HepG2 (cell line): ENCODE measurements around the gene SOX12. TPM values are rescaled to one million over a fixed set of nuclear protein-coding genes. Genes with fewer than 3 reads are reported as not detected.

Experiments used
- ATAC-seq: fragments of 200-7000 bp; cut with Tn5 transposase; 3 replicates; pipeline ENCODE4 v1.9.1; 2020; ENCODE audit warnings: mild to moderate bottlenecking, moderate library complexity
- BruUV-seq: library from RNA; stranded (reverse); fragments of 400-500 nt; replicated peaks from 2 replicates; lab custom pipeline; 2021; lab: Mats Ljungman, UMichigan
- CTCF ChIA-PET: fragments of 300-600 bp; formaldehyde crosslinking; extraction: SDS; loops from one replicate; lab custom pipeline; 2021; ENCODE audit warnings: low total read pairs, inconsistent platforms, low intra/inter-chr PET ratio; lab: Yijun Ruan, JAX
- POLR2A ChIA-PET: fragments of 350-600 bp; sonication (Branson Sonifier 250); formaldehyde crosslinking; loops from one replicate; lab custom pipeline; 2020; ENCODE audit warnings: antibody characterized with exemption, inconsistent platforms; lab: Yijun Ruan, JAX
- DNase-seq: peaks from one replicate; pipeline ENCODE4 v3.0.0-alpha.2; 2015; ENCODE audit warnings: low spot score
- FAIRE-seq: peaks from 3 replicates; lab custom pipeline; 2011; peaks lifted over from hg19 to GRCh38; lab: Jason Lieb, UNC
- H2AFZ ChIP-seq: one replicate; pipeline ENCODE4 v1.6.1; 2011; ENCODE audit warnings: low read length, inconsistent platforms
- H3K27ac ChIP-seq: fragments of 300-600 bp; 3 replicates; pipeline ENCODE4 v1.8.0; 2011; ENCODE audit warnings: mixed run types, mild to moderate bottlenecking, mixed read lengths, low read length, inconsistent platforms; ENCODE audit not compliant: insufficient read depth; ENCODE audit errors: extremely low read length
- H3K27me3 ChIP-seq, 2 experiments: fragments of 200-600 bp in 1 of 2; 2 replicates in 1 of 2; 3 replicates in 1 of 2; pipeline versions ENCODE4 v1.6.0 to v1.8.0; 2011; ENCODE audit warnings: low read length in 2 of 2, mild to moderate bottlenecking in 2 of 2, moderate library complexity in 2 of 2, inconsistent platforms in 1 of 2; ENCODE audit not compliant: insufficient read depth in 2 of 2, control insufficient read depth in 1 of 2
- H3K36me3 ChIP-seq, 2 experiments: fragments of 200-600 bp in 1 of 2; replicated peaks in 1 of 2; 2 replicates in 1 of 2; 3 replicates in 1 of 2; pipeline versions ENCODE4 v1.5.1 to v1.8.0; 2011; ENCODE audit warnings: low read length in 2 of 2, inconsistent platforms in 1 of 2; ENCODE audit not compliant: insufficient read depth in 2 of 2, control insufficient read depth in 1 of 2
- H3K4me1 ChIP-seq: 2 replicates; pipeline ENCODE4 v1.5.1; 2012; ENCODE audit warnings: low read length, inconsistent platforms; ENCODE audit not compliant: insufficient read depth
- H3K4me2 ChIP-seq: 2 replicates; pipeline ENCODE4 v1.6.0; 2011; ENCODE audit warnings: low read depth, low read length, inconsistent platforms
- H3K4me3 ChIP-seq, 3 experiments: fragments of 200-600 bp in 1 of 3; sonication (generic), shearing (Covaris generic) in 1 of 3; replicated peaks in 1 of 3; 2 replicates each; pipeline ENCODE4 v1.5.1; 2011 to 2016; ENCODE audit warnings: low read length in 3 of 3, inconsistent platforms in 2 of 3, low read depth in 2 of 3, mild to moderate bottlenecking in 2 of 3, control low read depth in 1 of 3, mixed read lengths in 1 of 3; ENCODE audit not compliant: insufficient read depth in 1 of 3
- H3K79me2 ChIP-seq: one replicate; pipeline ENCODE4 v1.6.1; 2011; ENCODE audit warnings: low read length, inconsistent platforms; ENCODE audit not compliant: insufficient read depth
- H3K9ac ChIP-seq: 2 replicates; pipeline ENCODE4 v1.6.0; 2011; ENCODE audit warnings: mild to moderate bottlenecking, low read depth, low read length, inconsistent platforms; ENCODE audit not compliant: insufficient read depth
- H3K9me3 ChIP-seq: 2 replicates; pipeline ENCODE4 v1.5.1; 2012; ENCODE audit warnings: mild to moderate bottlenecking, low read length
- H4K20me1 ChIP-seq: 2 replicates; pipeline ENCODE4 v1.6.0; 2011; ENCODE audit warnings: inconsistent platforms, mild to moderate bottlenecking, low read length, moderate library complexity; ENCODE audit not compliant: insufficient read depth
- CEBPG ChIP-seq: IDR thresholded peaks from 2 replicates; pipeline ENCODE4 v1.6.1; 2016
- EZH2 ChIP-seq: conservative IDR thresholded peaks from 2 replicates; pipeline ENCODE4 v1.6.1; 2012; ENCODE audit warnings: mild to moderate bottlenecking, low read depth, low read length, moderate library complexity
- KDM5A ChIP-seq: fragments of 200-600 bp; sonication (generic); IDR thresholded peaks from 2 replicates; pipeline ENCODE4 v1.7.0; 2018; ENCODE audit warnings: antibody characterized with exemption, mild to moderate bottlenecking, low read length, borderline replicate concordance
- MED1 ChIP-seq: sonication (generic); formaldehyde crosslinking; IDR thresholded peaks from 2 replicates; pipeline ENCODE4 v1.4.0; 2020; ENCODE audit warnings: missing genetic modification reagents
- MZF1 ChIP-seq: sonication (generic); formaldehyde crosslinking; IDR thresholded peaks from 2 replicates; pipeline ENCODE4 v1.8.1; 2023; ENCODE audit warnings: mild to moderate bottlenecking, missing genetic modification reagents, borderline replicate concordance
- ONECUT2 ChIP-seq: sonication (generic); formaldehyde crosslinking; IDR thresholded peaks from 2 replicates; pipeline ENCODE4 v1.4.0; 2020; ENCODE audit warnings: missing genetic modification reagents
- POLR2A ChIP-seq, 2 experiments: IDR thresholded peaks; 2 replicates each; pipeline ENCODE4 v1.6.1; 2011; ENCODE audit warnings: low read depth in 2 of 2, low read length in 2 of 2, mild to moderate bottlenecking in 1 of 2, moderate library complexity in 1 of 2; ENCODE audit not compliant: insufficient read depth in 1 of 2
- RARG ChIP-seq: sonication (generic); formaldehyde crosslinking; IDR thresholded peaks from 2 replicates; pipeline ENCODE4 v1.4.0; 2020; ENCODE audit warnings: low read depth, mild to moderate bottlenecking, missing genetic modification reagents
- SRSF9 ChIP-seq: fragments of 200-400 bp; formaldehyde crosslinking; IDR thresholded peaks from 2 replicates; pipeline ENCODE4 v1.6.1; 2018; ENCODE audit warnings: borderline replicate concordance, mild to moderate bottlenecking, low read depth, low read length; ENCODE audit not compliant: insufficient read depth, poor library complexity, severe bottlenecking
- ZFX ChIP-seq: sonication (generic); formaldehyde crosslinking; IDR thresholded peaks from 2 replicates; pipeline ENCODE4 v1.4.0; 2020; ENCODE audit warnings: mild to moderate bottlenecking, low read depth, missing genetic modification reagents, moderate library complexity
- ZNF207 ChIP-seq: fragments of 450-650 bp; IDR thresholded peaks from 2 replicates; pipeline ENCODE4 v1.6.1; 2016; ENCODE audit warnings: antibody characterized with exemption, borderline replicate concordance
- ZNF589 ChIP-seq: sonication (generic); formaldehyde crosslinking; conservative IDR thresholded peaks from 2 replicates; pipeline ENCODE4 v1.8.0; 2022; ENCODE audit warnings: mild to moderate bottlenecking, moderate library complexity, missing genetic modification reagents
- ZNF790 ChIP-seq: sonication (generic); formaldehyde crosslinking; IDR thresholded peaks from 2 replicates; pipeline ENCODE4 v1.8.0; 2022; ENCODE audit warnings: missing genetic modification reagents, mild to moderate bottlenecking, borderline replicate concordance
- ZNF841 ChIP-seq: sonication (generic); formaldehyde crosslinking; IDR thresholded peaks from 2 replicates; pipeline ENCODE4 v1.8.1; 2023; ENCODE audit warnings: missing genetic modification reagents, borderline replicate concordance
- WGBS: methylation state at CpG from one replicate; pipeline ENCODE4 v1.1.6; 2017; ENCODE audit warnings: low lambda C conversion rate; 5-methylcytosine and 5-hydroxymethylcytosine counted together
- in situ Hi-C: cut with HindIII; loops from 2 replicates; pipeline ENCODE4 v1.10.0; 2017; ENCODE audit warnings: low pct_unique_long_range_greater_than_20kb; ENCODE audit not compliant: extremely low pct_ligation_motif_present
- intact Hi-C: fragments of 100-400 bp; cut with micrococcal nuclease; formaldehyde crosslinking; loops from one replicate; pipeline ENCODE4 v1.10.0; 2022; ENCODE audit not compliant: unreplicated experiment
- polyA plus RNA-seq, 8 experiments: library from polyadenylated mRNA; depleted of rRNA in 3 of 8; stranded (reverse) in 7 of 8; unstranded in 1 of 8; fragments of >200 nt; fragmentation: Illumina TruSeq in 4 of 8; extraction: Trizol in 4 of 8; gene quantifications; 2 replicates each; pipeline versions ENCODE4 v1.2.1 to v1.2.3, GENCODE V29; 2011 to 2016; ENCODE audit warnings: low read depth in 4 of 8, missing spikeins in 1 of 8, mixed read lengths in 1 of 8; ENCODE audit not compliant: insufficient read depth in 1 of 8
- total RNA-seq, 5 experiments: library from RNA; depleted of rRNA; stranded (reverse); fragments of >200 nt; fragmentation: Illumina TruSeq; extraction: Trizol; gene quantifications; 2 replicates each; pipeline ENCODE4 v1.2.3, GENCODE V29; 2016; ENCODE audit warnings: low read depth in 1 of 5
- TF ChIP-seq, protein P1 (sequence below): sonication (generic); formaldehyde crosslinking; IDR thresholded peaks from 2 replicates; pipeline ENCODE4 v1.5.0; 2020; ENCODE audit warnings: mild to moderate bottlenecking, missing genetic modification reagents, moderate library complexity
- TF ChIP-seq, protein P2 (sequence below), 2 experiments: fragments of 450-650 bp in 1 of 2; sonication (generic) in 1 of 2; formaldehyde crosslinking; IDR thresholded peaks; 2 replicates each; pipeline versions ENCODE4 v1.5.0 to v1.8.0; 2020 to 2022; ENCODE audit warnings: mild to moderate bottlenecking in 1 of 2, missing genetic modification reagents in 1 of 2
- TF ChIP-seq, protein P3 (sequence below): IDR thresholded peaks from 2 replicates; pipeline ENCODE4 v1.6.1; 2016; ENCODE audit warnings: low read depth, missing genetic modification reagents, missing compliant biosample characterization

Gene SOX12
- total and polyA plus RNA-seq, 2 of the 13 experiments (the other 11 are each of a cell fraction or from before 2014, with no cell fraction given): 10.0 to 18.7 TPM

DNA sequence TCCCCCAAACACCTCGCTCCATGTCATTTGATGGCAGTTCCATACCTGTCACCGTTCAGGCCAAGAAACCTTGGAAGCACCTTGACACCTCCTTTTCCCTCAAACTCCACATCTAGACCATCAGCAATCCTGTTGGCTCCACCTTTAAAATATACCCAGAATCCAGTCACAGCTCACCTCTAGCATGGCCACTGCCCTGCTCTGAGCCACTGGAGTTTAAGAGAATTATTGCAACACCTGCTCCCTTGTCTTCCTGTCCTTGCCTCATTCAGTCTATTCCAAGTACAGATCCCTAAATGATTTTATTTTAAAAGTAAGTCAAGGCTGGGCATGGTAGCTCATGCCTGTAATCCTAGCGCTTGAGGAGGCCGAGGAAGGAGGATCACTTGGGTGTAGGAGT lies 43.6 kb downstream of the SOX12 start:
- no peak overlapping the region for H3K27ac ChIP-seq
- H3K9ac ChIP-seq: no peak overlapping the region
- peaks cover 90% of the 10 kb centered on the region for H3K4me1 ChIP-seq
- no peaks in the 10 kb centered on the region for H3K79me2 ChIP-seq
- no peaks in the 10 kb centered on the region for H4K20me1 ChIP-seq
- no peaks in the 10 kb centered on the region for H3K36me3 ChIP-seq
- no peaks in the 10 kb centered on the region for H3K9me3 ChIP-seq
- no TSS peak for BruUV-seq
- H2AFZ ChIP-seq: no peak overlapping the region
- in situ Hi-C loops (no loop called here), intact Hi-C loops (no loop called here)
- FAIRE-seq (no peak), ATAC-seq (no peak), DNase-seq (no peak)
- ChIA-PET POLR2A (interaction anchor here (4.1 to 25.4 kb wide), 6 partner anchors 8 to 62 kb away, joined by 26 to 1587 read pairs (median 92); partner anchors contain the start of genes NRSN2, RBCK1, SOX12 and TRIB3), CTCF (no interaction called here)
- H3K27me3 ChIP-seq: no peaks in the 10 kb centered on the region
- no peak overlapping the region for H3K4me2 ChIP-seq
- WGBS: 99% methylated on average over 4 of the region's 4 CpGs
- no peak overlapping the region for H3K4me3 ChIP-seq
- no peak for TF ChIP-seq POLR2A (IDR thresholded peaks at IDR 0.05; ENCODE audit: insufficient read depth in 1 of 2, low read depth in 2 of 2, low read length in 2 of 2)
- TF ChIP-seq ONECUT2 (CRISPR knock-in tag): no peak
- TF ChIP-seq KDM5A: no peak
- TF ChIP-seq, protein P1, sequence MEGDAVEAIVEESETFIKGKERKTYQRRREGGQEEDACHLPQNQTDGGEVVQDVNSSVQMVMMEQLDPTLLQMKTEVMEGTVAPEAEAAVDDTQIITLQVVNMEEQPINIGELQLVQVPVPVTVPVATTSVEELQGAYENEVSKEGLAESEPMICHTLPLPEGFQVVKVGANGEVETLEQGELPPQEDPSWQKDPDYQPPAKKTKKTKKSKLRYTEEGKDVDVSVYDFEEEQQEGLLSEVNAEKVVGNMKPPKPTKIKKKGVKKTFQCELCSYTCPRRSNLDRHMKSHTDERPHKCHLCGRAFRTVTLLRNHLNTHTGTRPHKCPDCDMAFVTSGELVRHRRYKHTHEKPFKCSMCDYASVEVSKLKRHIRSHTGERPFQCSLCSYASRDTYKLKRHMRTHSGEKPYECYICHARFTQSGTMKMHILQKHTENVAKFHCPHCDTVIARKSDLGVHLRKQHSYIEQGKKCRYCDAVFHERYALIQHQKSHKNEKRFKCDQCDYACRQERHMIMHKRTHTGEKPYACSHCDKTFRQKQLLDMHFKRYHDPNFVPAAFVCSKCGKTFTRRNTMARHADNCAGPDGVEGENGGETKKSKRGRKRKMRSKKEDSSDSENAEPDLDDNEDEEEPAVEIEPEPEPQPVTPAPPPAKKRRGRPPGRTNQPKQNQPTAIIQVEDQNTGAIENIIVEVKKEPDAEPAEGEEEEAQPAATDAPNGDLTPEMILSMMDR (CRISPR knock-in tag): no peak
- no peak for TF ChIP-seq ZNF790
- no peak for TF ChIP-seq MZF1 (CRISPR knock-in tag)
- no peak for TF ChIP-seq ZNF589 (CRISPR knock-in tag)
- no peak for TF ChIP-seq RARG
- peak; percentile 82 for TF ChIP-seq CEBPG
- no peak for TF ChIP-seq SRSF9
- TF ChIP-seq ZNF841 (CRISPR knock-in tag): no peak
- TF ChIP-seq, protein P2, sequence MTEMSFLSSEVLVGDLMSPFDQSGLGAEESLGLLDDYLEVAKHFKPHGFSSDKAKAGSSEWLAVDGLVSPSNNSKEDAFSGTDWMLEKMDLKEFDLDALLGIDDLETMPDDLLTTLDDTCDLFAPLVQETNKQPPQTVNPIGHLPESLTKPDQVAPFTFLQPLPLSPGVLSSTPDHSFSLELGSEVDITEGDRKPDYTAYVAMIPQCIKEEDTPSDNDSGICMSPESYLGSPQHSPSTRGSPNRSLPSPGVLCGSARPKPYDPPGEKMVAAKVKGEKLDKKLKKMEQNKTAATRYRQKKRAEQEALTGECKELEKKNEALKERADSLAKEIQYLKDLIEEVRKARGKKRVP (CRISPR knock-in tag; IDR thresholded peaks at IDR 0.05): 0 out of 4 replicates have a peak, but pooled peaks of 1 of the 2 experiments have one; percentile 36
- no peak for TF ChIP-seq ZNF207
- TF ChIP-seq, protein P3, sequence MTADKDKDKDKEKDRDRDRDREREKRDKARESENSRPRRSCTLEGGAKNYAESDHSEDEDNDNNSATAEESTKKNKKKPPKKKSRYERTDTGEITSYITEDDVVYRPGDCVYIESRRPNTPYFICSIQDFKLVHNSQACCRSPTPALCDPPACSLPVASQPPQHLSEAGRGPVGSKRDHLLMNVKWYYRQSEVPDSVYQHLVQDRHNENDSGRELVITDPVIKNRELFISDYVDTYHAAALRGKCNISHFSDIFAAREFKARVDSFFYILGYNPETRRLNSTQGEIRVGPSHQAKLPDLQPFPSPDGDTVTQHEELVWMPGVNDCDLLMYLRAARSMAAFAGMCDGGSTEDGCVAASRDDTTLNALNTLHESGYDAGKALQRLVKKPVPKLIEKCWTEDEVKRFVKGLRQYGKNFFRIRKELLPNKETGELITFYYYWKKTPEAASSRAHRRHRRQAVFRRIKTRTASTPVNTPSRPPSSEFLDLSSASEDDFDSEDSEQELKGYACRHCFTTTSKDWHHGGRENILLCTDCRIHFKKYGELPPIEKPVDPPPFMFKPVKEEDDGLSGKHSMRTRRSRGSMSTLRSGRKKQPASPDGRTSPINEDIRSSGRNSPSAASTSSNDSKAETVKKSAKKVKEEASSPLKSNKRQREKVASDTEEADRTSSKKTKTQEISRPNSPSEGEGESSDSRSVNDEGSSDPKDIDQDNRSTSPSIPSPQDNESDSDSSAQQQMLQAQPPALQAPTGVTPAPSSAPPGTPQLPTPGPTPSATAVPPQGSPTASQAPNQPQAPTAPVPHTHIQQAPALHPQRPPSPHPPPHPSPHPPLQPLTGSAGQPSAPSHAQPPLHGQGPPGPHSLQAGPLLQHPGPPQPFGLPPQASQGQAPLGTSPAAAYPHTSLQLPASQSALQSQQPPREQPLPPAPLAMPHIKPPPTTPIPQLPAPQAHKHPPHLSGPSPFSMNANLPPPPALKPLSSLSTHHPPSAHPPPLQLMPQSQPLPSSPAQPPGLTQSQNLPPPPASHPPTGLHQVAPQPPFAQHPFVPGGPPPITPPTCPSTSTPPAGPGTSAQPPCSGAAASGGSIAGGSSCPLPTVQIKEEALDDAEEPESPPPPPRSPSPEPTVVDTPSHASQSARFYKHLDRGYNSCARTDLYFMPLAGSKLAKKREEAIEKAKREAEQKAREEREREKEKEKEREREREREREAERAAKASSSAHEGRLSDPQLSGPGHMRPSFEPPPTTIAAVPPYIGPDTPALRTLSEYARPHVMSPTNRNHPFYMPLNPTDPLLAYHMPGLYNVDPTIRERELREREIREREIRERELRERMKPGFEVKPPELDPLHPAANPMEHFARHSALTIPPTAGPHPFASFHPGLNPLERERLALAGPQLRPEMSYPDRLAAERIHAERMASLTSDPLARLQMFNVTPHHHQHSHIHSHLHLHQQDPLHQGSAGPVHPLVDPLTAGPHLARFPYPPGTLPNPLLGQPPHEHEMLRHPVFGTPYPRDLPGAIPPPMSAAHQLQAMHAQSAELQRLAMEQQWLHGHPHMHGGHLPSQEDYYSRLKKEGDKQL (CRISPR knock-in tag): no peak
- TF ChIP-seq EZH2: no peak
- 0 out of 2 replicates have a peak, but pooled peaks have one; percentile 23 for TF ChIP-seq ZFX (CRISPR knock-in tag)
- no peak for TF ChIP-seq MED1 (CRISPR knock-in tag)
